ENCODE measurements around the gene SUSD6.
"Not testable (repeated sequence)": the region's sequence is repeated elsewhere in the genome, so short reads cannot be mapped to it uniquely, and the experiment has no call there.

The SUSD6 gene

DNA sequence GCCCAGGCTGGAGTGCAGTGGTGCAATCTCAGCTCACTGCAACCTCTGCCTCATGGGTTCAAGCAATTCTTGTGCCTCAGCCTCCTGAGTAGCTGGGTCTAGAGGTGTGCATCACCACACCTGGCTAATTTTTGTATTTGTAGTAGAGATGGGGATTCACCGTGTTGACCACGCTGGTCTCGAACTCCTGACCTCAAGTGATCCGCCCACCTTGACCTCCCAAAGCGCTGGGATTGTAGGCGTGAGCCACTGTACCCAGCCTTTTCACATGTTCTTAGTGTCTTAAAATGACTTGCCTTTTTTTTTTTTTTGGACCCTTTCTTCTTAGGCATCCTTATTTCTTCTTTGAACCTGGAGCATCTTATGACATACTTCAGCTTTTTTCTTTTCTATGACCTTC lies 87.8 kb downstream of the SUSD6 start:
- DNase-seq = not testable (repeated sequence)

DNA sequence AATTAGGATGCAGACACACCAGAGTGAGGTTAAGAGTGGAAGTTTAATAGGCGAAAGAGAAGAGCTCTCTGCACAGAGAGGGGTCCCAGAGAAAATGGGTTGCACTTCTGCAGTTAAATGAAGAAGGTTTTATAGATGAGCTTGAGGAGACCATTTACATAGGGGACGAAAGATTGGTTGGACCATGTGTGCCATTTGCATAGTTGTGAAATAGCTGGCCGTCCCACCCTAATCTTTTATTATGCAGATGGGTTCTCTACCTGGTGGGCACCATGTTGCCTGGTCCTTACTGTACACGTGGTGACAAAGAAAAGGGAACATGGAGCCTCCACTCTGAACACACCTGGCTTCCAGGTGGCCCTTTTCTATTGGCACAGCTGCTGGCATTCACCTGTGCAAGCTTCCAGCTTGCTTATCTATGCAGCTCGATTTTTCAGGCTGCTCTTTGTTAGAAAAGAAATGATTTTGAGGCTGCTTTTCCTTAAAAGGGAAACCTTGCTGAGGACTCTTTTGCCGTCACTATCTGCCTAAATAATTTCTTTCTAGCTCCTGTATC lies 88.4 kb downstream of the SUSD6 start:
- DNase-seq = no peak

DNA sequence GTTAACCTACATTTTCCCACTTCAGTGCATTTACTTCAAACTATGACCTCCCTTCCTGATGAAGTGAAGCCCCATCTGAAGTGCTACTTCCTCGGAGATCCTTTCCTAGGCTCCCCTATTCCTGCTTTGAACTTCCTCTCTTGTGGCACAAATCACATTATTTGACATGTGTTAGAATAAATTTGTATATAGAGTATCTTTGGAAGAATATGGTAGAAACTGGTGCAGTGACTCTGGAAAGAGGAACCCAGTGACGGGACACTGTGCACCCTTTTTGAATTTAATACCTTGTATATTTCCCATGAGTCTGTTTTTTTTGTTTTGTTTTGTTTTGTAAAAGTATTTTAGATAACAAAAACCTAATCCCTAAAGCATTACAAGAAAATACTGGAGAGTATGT lies 89.2 kb downstream of the SUSD6 start:
- DNase-seq = no peak

DNA sequence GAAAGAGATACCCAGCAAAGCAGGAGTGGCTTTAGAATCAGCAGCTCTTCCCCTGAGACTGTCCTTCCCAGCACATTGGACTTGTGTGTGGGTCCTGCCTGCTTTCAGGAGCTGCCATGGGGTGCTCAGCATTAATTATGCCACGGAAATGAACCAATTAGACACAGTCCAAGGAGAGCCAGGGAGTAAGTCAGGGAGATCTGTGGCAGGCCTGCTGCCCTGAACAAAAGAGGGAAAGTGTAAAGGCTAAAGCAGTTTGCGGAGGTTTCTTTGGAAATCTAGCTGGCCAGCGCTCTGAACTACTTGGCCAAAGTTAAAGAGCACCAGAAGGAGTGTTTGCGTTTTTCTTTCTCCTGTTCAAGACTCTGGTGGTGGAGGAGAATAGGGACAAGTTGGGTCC lies 89.9 kb downstream of the SUSD6 start:
- peak; percentile 67 for DNase-seq

DNA sequence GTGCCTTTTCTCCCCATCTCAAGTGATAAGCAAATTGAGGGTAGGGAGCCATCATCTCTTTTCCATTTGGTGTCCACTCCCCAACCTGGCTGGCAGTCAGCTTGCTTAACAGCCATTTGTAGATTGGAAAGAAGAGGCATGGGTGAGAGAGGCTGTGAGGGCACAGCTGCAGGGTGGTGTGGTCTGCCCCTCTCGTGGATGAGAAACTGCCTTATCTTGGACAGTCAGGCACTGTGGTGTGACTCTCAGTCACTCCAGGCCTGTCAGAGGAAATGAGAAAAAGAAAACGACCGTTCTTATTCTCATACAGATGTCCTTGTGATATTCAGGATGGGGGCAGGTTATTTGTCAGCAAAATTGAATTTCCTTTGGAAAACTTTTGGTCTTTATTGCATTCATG lies 90.5 kb downstream of the SUSD6 start:
- no peak for DNase-seq

DNA sequence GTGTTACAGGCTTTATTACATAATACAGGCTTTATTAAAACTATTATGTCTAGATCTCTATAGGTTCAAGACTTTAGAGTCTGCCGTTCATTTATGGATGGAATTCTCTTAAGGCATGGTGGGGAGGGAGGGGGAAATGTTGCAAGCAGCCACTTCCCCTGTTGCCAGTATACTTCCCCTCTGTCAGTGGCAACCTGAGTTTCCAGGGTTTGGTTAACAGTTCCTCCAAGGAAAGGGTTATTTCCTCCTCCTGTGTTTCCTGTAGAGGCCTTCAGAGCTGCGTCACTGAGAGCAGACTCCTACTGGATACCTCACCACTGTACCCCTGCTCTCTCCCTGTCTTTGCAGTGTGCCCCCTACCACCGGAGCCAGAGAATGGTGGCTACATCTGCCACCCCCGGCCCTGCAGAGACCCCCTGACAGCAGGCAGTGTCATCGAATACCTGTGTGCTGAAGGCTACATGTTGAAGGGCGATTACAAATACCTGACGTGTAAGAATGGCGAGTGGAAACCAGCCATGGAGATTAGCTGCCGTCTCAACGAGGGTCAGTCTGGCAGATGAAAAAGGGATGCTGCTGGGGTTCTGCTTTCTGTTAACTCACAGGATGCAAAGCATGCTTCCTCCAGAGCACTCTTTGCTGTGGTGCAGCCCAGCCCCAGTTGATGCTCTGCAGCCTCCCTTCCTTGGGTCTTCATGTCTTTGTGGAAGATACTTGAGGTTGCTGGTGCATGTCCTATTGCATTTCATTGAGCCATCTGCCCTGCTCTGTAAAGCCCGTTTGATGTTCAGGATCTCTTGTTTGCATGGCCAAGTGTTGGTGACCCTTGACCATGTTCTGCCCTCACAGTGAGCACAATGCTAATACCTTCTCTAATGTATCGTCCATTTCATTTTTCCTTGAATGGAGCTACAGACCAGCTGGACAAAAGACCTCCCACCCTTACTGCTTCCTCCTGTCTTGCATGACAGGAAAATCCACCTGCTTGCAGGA lies 91.9 kb downstream of the SUSD6 start:
- DNase-seq = no peak

DNA sequence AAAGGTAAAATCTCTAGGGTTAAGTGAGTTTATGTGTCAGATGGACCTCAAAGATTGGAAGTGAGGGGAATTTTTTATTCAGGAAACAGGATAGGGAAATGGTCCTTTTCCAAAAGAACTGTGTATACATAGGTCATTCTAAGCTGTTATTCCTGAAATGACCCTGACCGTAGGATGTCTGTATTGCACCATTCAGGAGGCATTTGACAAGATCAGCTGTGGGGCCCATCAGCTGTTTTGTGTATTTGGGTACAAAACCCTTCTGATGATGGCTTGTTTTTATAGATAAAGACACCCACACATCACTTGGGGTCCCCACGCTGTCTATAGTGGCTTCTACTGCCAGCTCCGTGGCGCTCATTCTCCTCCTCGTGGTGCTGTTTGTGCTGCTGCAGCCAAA lies 92.9 kb downstream of the SUSD6 start:
- DNase-seq = no peak

DNA sequence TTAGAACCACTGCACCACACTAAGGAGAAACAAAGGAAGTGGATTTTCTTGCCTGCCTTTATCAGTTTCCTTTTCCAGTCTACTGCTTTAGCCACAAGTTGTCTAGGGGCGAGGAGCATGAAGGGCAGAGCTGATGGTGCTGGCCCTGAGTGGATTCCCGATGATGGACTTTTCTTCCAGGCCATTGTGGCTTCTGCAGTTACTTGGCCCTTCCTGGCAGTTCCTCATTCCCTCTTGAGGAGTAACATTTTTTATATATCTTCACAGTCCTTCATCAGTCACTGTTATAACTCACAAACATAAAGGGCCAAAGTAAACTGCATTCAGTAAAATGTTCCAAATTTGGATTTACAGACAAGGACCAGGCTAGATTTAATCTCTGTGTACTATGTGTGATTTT lies 94.3 kb downstream of the SUSD6 start:
- DNase-seq = no peak

DNA sequence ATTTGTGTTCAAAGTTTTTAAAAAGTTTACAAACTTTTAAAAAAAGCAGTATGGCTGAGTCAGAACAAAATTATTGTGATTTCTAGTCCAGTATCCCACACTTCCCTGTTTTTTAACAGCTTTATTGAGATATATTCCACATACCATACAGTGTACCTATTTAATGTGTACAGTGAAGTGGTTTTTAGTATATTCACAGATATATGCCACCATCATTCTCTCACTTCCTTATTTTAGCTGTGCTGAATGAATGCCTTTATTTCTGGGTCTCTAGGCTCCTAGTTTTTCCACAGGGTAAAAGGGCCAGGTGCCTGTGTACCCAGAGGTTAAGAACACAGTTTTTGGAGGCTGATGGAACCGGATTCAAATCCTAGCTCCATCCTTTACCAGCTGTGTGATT lies 96.7 kb downstream of the SUSD6 start:
- DNase-seq = no peak

DNA sequence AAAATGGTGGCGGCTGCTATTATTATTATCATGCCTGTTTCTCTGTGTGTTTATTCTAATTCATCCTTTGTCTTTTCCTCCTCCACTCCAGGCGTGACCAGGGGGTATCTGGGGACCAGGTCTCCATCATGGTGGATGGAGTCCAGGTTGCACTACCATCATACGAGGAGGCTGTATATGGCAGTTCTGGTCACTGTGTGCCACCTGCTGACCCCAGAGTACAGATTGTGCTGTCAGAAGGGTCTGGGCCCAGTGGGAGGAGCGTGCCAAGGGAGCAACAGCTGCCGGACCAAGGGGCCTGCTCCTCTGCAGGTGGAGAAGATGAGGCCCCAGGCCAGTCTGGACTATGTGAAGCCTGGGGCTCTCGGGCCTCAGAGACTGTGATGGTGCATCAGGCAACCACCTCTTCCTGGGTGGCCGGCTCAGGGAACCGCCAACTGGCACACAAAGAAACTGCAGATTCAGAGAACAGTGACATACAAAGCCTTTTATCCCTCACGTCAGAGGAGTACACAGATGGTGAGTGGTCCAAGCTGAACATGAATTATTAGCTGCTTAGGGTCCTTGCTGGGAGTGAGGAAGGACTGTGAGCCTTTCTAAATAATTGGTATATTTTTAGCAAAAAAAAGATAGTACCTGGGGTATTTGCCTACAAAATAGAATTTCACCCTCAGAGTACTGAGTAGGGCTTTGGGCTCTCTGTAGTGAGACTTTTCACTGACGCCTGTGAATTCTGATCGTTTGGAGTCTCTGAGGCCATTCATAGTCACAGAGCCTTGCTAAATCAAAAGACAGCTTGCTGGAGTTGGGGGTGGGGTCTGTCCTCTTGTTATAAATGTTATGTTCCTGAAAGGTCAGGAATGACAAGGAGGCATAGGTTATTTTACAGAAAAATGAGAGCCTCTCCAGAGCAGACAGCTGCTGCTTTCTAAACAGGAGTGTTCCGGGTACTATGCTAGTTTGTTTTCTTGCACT lies 97.5 kb downstream of the SUSD6 start:
- DNase-seq = peak; percentile 66

DNA sequence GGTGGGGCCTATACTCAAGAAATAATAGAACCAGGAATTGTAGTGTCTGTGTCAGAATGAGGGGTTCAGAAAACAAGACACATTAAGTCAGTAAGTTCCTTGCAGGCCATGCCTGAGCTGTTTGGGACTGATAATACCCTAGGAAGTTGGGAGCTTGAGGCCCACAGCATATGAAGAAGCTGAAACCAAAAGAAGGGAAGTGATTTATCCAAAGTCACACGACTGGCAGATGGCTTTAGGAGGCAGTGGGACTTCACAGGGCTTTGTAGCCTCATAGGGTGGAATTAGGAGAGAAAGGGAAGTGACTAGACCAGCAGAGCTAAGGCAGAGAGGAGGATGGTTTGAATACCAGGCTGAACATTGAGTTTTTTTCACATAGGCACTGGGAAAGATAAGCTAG lies 99.0 kb downstream of the SUSD6 start:
- no peak for DNase-seq

DNA sequence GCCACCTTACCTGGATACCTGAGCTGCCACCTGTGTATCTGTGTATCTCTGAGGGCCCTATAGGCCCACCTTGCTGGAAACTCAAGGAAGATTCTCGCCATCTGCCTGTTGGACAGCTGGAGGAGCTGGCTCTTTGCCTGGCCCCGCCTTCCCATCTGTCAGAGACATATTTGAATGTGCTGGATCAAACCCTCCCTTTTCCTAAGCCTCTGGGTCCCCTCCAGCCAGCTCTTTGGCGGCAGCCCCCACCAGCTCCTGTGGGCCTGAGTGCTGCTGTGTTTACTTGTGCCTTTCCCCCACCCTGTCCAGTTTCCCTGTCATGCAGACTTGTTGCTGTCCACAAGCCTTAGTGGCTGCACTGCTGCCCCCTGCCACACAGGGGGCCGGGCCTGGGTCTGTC lies 99.7 kb downstream of the SUSD6 start:
- DNase-seq = no peak

DNA sequence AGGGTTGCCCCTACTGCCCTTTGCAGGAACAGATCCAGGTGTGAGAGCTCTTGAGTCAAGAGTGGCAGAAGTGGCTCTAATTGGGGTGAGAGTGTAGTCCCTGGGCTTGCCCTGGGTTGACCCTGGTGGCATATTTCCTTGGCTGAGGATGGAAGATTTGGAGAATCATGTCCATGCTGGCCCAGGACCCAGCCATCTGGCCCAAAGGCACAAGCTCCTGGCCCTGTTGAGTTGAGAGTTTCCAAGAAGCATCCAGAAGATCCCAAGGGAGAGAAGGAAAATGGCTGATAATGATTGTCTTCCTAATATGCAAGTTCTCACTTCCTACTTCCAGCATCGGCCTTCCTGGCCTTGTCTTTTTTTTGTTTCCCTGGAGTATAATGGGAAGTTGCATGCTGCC lies 100.1 kb downstream of the SUSD6 start:
- DNase-seq = no peak

DNA sequence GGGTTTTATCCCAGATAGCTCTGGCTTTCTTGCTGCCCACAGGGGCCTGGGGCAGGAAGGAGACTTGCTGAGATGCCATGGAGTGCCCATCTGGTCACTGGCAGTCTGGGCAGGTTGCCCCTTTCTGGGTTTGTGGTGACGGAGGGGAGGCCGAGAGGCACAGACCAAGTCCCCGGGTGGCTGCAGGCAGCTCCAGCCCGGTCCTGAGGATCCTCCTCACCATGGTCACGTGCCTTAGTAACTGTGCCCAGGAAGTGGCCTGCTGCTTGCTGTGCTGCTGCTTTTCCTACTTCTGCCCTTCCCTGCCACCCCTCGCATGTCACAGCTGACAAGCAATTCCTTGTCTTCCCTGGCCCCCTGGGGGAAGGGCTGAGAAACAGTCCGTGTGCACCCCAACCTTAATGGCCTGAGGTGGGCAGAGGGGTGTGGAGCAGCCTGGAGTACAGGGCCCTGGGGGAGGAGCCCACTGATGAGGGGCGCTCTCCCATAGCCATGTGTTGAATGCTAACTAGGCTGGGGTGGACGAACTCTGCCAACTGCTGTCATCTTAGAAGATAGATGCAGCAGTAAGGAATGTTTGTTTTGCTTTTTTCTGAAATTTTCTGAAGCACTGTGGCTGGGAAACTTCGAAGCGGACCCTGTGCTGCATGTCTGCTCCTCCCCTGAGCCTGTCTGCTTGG lies 100.6 kb downstream of the SUSD6 start:
- peak; percentile 33 for DNase-seq

DNA sequence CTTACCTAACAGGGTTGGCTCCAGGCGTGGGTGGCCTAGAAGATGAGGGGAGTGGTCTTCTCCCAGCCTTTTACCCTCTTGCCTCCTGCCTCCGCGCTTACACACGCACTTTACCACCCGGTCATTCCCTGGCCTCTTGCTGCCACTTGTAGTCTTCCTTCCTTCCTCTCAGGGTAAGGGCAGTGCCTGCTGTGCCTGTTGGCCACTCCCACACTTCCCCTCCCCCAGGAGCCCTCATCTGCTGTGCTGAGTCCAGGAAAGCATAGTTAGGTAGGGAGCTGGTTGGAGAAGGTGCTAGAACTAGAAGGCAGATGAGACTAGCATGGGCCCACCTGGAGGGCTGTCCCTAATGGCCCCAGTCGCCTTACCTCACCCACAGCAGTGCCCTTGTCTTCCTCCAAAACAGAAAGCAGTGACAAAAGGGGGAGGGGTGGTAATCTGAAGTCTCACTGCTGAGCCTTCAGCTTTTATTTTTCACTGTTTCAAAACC lies 101.2 kb downstream of the SUSD6 start:
- no peak for DNase-seq

DNA sequence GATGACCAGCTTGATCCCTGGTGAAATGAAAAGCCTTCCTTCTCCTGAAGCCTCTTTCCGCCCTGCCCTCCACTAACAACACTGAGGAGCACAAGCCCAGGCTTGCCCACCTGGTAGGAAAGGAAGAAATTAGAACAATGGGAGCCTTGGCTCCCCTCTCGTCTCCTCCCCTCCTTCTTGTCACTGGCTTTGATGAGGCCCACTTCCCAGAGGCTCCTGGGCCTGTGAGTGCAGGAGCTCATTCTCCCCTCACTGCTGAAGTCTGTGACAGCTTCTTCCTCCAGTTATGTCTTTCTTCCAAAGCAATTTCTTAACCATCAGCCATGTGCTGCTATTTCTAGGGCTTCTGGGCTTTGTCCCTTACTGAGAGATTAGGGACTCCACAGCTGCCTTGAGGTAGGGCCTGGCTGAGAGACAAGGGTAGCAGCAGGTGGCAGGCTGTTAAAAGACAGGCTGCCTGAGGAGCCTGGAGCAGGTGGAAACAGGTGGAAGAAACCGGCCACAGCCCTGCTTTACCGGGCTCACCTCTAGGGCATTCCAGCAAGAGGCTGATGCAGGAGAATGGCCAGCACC lies 101.9 kb downstream of the SUSD6 start:
- no peak for DNase-seq

DNA sequence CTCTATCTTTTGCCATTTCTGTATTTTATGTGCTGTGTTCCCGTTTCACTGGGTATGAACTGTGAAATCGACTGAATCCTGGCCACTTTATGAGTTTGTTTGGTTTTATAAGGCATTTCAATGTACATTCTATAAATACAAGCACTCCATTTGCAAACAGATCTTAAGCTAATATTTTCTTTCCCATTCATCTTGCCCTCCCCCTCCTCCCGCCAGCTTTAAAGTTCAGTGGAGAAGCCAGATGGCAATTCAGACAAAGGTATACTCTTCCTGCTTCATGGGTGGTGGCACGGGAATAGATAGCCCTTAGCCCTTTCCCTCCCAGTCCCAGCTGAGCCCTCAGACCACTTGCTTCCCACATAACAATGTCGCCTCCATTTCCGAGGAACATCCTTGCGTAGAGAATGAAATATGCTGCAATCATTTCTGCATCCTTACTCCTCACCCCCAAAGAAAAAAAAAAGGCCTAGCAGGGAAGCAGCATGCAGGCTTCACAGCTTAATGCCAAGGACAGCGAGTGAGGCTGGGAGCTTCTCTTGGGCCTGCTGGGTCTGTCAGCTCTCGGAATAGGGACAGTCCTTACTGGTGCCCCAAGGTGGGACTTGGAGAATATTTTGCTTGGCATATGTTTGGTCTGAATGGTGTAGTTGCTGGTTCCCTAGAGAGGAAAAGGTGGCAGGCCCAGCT lies 102.7 kb downstream of the SUSD6 start:
- DNase-seq = no peak

DNA sequence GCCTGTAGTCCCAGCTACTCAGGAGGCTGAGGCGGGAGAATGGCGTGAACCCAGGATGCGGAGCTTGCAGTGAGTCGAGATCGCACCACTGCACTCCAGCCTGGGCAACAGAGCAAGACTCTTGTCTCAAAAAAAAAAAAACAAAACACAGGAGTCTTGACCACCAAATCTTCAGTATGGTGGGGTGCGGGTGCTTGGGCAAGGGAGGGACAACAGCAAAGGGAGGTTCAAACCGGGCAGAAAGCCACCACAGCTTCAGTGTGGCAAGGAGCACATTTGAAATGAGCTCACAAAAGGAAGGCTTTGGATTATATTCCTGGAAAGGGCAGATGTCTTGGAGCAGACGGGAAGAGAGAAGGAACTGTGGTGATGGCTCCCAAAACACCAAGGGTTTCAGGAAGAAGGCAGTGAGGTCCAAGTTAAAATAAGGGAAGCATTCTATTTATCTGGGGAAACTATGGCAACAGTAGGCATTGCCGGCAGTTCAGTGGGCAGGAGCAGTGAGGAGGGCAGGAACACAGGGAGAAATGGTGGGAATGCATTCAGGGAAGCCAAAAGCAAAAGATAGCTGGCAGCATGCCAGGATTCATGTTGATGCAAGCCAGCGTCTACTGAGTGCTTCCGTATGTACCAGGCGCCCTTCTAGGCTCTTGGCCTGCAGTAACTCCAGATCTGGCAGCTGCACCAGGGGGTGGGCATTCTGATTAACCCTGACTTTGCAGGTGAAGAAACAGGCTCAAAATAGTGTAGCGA lies 104.5 kb downstream of the SUSD6 start:
- DNase-seq = peak; percentile 79

DNA sequence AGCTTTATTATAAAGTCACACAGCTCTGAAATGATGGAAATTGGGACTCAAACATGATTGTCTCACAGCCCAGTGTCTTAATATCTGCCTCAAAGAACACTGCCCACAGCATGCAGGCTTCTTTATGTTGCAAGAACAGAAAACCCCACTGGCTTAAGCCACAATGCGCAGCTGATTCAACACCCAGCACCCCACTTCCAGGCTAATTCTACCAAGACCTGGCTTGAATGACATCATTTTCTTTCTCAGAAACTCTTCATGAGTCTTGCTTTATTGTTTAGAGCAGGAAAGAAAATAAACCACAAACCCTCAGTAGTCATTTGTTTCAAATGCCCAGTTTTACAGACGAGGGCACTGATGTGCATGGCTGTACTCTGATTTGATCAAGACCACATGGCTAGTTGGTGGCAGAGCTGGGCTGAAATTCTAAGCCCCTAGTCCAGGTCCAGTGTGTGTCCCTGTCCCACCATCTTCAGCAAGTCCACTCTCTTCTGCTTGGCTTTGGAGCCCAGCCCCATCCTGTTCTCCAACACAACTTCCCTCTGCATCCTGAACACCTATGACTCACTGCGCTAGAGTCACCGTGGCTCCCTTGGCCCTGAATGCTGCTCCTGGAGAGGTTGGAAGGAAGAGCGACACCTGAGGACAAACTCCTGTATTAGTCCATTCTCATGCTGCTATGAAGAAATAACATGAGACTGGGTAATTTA lies 105.2 kb downstream of the SUSD6 start:
- no peak for DNase-seq

DNA sequence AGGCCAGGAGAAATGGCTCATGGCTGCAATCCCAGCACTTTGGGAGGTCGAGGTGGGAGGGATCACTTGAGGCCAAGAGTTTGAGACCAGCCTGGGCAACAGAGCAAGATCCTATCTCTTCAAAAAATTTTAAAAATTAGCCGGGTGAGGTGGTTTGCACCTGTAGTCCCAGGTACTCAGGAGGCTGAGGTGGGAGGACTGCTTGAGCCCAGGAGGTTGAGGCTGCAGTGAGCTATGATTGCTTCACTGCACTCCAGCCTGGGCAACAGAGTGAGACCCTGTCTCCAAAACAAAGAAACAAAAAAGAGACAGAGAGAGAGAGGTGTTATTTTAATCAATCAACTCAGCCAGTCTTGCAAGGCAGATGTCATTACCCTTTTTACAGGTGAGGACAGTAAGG lies 107.2 kb downstream of the SUSD6 start:
- not testable (repeated sequence) for DNase-seq
